Measurements from ENCODE around the gene PDLIM7.

- TF ChIP-seq CTCF (IDR thresholded peaks at IDR 0.05; ENCODE audit: low read depth, low read length) = no peak
- no peak for TF ChIP-seq EZH2phosphoT487 (IDR thresholded peaks at IDR 0.05; ENCODE audit: low read depth)
Measured at GRCh38 chr5:177476531-177477233, 20.7 kb downstream of the PDLIM7 start.

All from OCI-LY3 (cell line).